SH-SY5Y (cell line): Measurements from ENCODE around the gene PODNL1.

Experiments used
- GATA2 ChIP-seq: IDR thresholded peaks from 2 replicates; pipeline ENCODE4 v1.6.1; 2011; ENCODE audit warnings: mild to moderate bottlenecking, low read depth, low read length
- GATA3 ChIP-seq: IDR thresholded peaks from 2 replicates; pipeline ENCODE4 v1.6.1; 2011; ENCODE audit warnings: low read depth, mild to moderate bottlenecking, low read length, moderate library complexity

GRCh38 chr19:13884726-13885591 is 53.3 kb downstream of the PODNL1 start:
- no peak for TF ChIP-seq GATA3
- TF ChIP-seq GATA2, result no peak
